ENCODE measurements around the gene SSR4. TPM values are rescaled to one million over a fixed set of nuclear protein-coding genes. Genes with fewer than 3 reads are reported as not detected.
"Not testable (repeated sequence)": the region's sequence is repeated elsewhere in the genome, so short reads cannot be mapped to it uniquely, and the experiment has no call there.

The SSR4 gene
- total RNA-seq (316 and 385 TPM in 2 replicates), polyA plus RNA-seq (665 and 693 TPM in 2 replicates)

DNA sequence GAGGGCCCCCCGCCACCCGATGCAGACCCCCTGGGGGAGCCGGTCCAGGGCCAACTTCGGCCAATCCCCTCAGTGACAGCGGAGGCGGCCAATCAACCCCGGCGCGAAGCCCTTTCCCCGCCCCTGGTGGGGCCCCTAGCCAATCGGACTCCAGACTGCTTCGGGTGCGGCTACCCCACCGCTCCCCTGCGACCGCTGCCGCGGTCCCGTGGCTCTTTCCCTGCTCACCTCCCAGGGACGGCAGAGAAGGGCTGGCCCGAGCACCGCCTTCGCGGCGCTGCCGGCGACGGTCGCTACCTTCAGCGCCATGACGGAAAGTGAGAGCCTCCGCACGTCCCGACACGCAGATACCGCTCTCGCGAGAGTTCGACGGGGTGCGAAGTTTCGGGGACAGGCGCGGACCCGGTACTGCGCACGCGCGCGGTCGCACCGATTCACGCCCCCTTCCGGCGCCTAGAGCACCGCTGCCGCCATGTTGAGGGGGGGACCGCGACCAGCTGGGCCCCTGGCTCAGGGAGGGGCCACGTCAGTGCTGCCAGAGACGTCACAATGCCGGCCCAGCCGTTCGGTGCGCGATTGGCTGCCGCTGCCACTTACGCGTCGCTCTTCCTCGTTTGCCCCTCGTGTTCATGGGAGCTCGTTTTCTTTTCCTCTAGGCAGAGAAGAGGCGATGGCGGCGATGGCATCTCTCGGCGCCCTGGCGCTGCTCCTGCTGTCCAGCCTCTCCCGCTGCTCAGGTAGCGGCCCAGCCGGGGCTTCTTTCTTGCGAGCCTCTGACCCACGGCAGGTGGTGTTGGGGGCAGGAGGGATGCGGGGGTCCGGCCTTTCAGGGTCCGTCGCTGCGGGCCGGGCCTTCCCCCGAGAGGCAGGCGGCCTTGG lies at the start of gene SSR4, which contains the start of gene IDH3G:
TSS of gene SSR4 (plus strand) at position 651 of the 879 bp plus-strand sequence. CDS start at position 671, 20 bp downstream.
TSS of gene IDH3G (minus strand) at position 358 of the 879 bp plus-strand sequence. CDS start at position 309, 49 bp downstream.
- Histone ChIP-seq H3K4me2 (peak within 1 kb of the TSS; percentile 87), H3K36me3 (replicated peaks; ENCODE audit: insufficient read depth, low read depth) (no peaks in the 10 kb centered on the region), H4K20me1 (ENCODE audit: insufficient read depth, poor library complexity, severe bottlenecking) (no peaks in the 10 kb centered on the region), H3K79me2 (peaks cover 37% of the 10 kb centered on the region), H3K9me2 (replicated peaks; ENCODE audit: insufficient read depth) (no peaks in the 10 kb centered on the region), H3K27ac (peak within 1 kb of the TSS; percentile 98), H3K4me3 (peak within 1 kb of the TSS; percentile 71), H3K27me3 (no peaks in the 10 kb centered on the region), H3K4me1 (ENCODE audit: insufficient read depth) (peaks cover 9% of the 10 kb centered on the region), H3K9me3 (ENCODE audit: low read depth) (no peaks in the 10 kb centered on the region), H2AFZ (no peak within 1 kb of the TSS)
- TF ChIP-seq EZH2 (IDR thresholded peaks at IDR 0.05; ENCODE audit: borderline replicate concordance) (no peak), CTCF (IDR thresholded peaks at IDR 0.05; ENCODE audit: poor library complexity) (no peak), EZH2phosphoT487 (IDR thresholded peaks at IDR 0.05; ENCODE audit: low read depth, severe bottlenecking, unreplicated experiment) (no peak)
- DNase-seq (ENCODE audit: low spot score), result peak; percentile 96
- WGBS (ENCODE audit: low lambda C conversion rate, missing lambda C conversion rate), result 39% methylated on average over 62 of the region's 92 CpGs

- not testable (repeated sequence) for H2AFZ ChIP-seq; H4K20me1 ChIP-seq (ENCODE audit: insufficient read depth, poor library complexity, severe bottlenecking); H3K4me2 ChIP-seq; H3K4me1 ChIP-seq (ENCODE audit: insufficient read depth); DNase-seq (ENCODE audit: low spot score); H3K79me2 ChIP-seq; H3K36me3 ChIP-seq (replicated peaks; ENCODE audit: insufficient read depth, low read depth); H3K27ac ChIP-seq; H3K9me2 ChIP-seq (replicated peaks; ENCODE audit: insufficient read depth); H3K9me3 ChIP-seq (ENCODE audit: low read depth); H3K4me3 ChIP-seq; H3K27me3 ChIP-seq
- 74% methylated on average over 3 of the region's 12 CpGs for WGBS (ENCODE audit: low lambda C conversion rate, missing lambda C conversion rate)
Measured at GRCh38 chrX:153745067-153745433, 49.4 kb upstream of the SSR4 start.

DNA sequence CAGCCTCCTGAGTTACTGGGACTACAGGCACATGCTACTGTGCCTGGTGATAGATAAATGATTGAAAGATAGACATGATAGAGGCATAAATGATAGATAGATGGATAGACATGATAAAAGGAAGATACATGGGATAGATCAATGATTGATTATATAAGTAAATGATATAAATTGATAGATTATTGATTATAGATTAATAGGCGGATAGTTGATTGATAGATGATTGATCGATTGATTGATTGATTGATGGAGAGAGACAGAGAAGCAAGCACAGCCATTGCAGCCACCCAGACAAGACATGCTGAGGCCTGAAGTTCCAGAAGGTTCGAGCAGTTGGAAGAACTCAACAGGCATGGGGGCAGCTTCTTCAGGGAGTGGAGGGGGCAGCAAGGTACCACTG lies 48.1 kb upstream of the SSR4 start:
- Histone ChIP-seq H3K9me3 (ENCODE audit: low read depth) (no peaks in the 10 kb centered on the region), H4K20me1 (ENCODE audit: insufficient read depth, poor library complexity, severe bottlenecking) (no peaks in the 10 kb centered on the region), H3K36me3 (replicated peaks; ENCODE audit: insufficient read depth, low read depth) (no peaks in the 10 kb centered on the region), H3K27me3 (no peaks in the 10 kb centered on the region), H2AFZ (no peak overlapping the region), H3K9me2 (replicated peaks; ENCODE audit: insufficient read depth) (no peaks in the 10 kb centered on the region), H3K4me3 (no peak overlapping the region), H3K4me1 (ENCODE audit: insufficient read depth) (no peaks in the 10 kb centered on the region), H3K79me2 (no peaks in the 10 kb centered on the region), H3K4me2 (no peak overlapping the region), H3K27ac (no peak overlapping the region)
- WGBS (ENCODE audit: low lambda C conversion rate, missing lambda C conversion rate), result 79% methylated on average over 3 of the region's 3 CpGs
- TF ChIP-seq CTCF (IDR thresholded peaks at IDR 0.05; ENCODE audit: poor library complexity), result no peak
- no peak for TF ChIP-seq EZH2 (IDR thresholded peaks at IDR 0.05; ENCODE audit: borderline replicate concordance)
- TF ChIP-seq EZH2phosphoT487 (IDR thresholded peaks at IDR 0.05; ENCODE audit: low read depth, severe bottlenecking, unreplicated experiment), result no peak
- no peak for DNase-seq (ENCODE audit: low spot score)

DNA sequence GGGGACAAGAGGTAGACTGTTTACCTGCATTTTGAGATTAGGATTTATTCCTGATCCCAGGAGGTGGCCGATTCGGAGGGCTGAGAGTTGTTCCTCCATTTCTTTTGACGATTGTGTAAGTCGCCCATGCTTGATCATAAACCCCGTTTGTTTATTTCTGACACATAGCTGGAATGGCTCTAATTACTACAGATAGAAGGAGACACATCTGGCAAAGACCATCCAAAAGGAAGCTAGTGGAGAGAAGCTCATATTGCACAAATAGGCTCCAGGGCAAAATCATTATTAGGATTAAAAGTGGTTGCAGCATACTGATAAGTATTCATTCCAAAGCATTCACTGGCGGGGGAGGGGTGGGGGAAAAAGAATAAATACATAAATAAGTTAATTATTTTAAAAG lies 47.5 kb upstream of the SSR4 start:
- not testable (repeated sequence) for H3K9me2 ChIP-seq (replicated peaks; ENCODE audit: insufficient read depth); H3K9me3 ChIP-seq (ENCODE audit: low read depth); H3K4me1 ChIP-seq (ENCODE audit: insufficient read depth); DNase-seq (ENCODE audit: low spot score); H3K4me3 ChIP-seq; H3K27me3 ChIP-seq; H3K4me2 ChIP-seq; H2AFZ ChIP-seq; H4K20me1 ChIP-seq (ENCODE audit: insufficient read depth, poor library complexity, severe bottlenecking); H3K36me3 ChIP-seq (replicated peaks; ENCODE audit: insufficient read depth, low read depth); H3K27ac ChIP-seq; H3K79me2 ChIP-seq
- WGBS (ENCODE audit: low lambda C conversion rate, missing lambda C conversion rate), result 76% methylated on average over 6 of the region's 6 CpGs

DNA sequence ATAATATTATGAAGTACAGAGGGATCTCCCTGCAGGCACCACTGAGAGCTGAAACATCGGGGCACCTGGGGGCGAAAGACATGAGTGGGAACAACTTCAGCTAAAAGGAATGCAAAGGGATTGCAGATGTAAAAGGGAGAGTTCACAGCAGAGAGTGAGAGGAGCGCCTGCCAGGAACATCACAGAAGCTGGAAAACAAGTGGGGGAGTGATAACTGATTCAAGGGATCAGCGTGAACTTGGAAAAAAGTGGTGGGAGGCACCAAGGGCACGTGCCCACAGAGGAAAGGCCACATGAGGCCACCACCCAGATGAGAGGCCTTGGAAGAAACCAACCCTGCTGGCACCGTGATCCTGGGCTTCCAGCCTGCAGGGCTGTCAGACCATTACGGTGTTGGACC lies 45.5 kb upstream of the SSR4 start:
- not testable (repeated sequence) for H3K36me3 ChIP-seq (replicated peaks; ENCODE audit: insufficient read depth, low read depth); H3K27ac ChIP-seq; H3K9me2 ChIP-seq (replicated peaks; ENCODE audit: insufficient read depth); H3K9me3 ChIP-seq (ENCODE audit: low read depth); H3K27me3 ChIP-seq; DNase-seq (ENCODE audit: low spot score); H3K4me2 ChIP-seq; H3K4me3 ChIP-seq; H2AFZ ChIP-seq; H3K4me1 ChIP-seq (ENCODE audit: insufficient read depth); H3K79me2 ChIP-seq; H4K20me1 ChIP-seq (ENCODE audit: insufficient read depth, poor library complexity, severe bottlenecking)
- 81% methylated on average over 7 of the region's 7 CpGs for WGBS (ENCODE audit: low lambda C conversion rate, missing lambda C conversion rate)

Measured in hepatocyte (in vitro differentiated cells).